Vagina (tissue), 2 donors: Measurements from ENCODE around the gene CNOT2.

Experiments
- CTCF ChIP-seq, 3 experiments: fragments of 450-650 bp in 2 of 3; fragments of 200-600 bp in 1 of 3; sonication (generic) in 1 of 3; IDR thresholded peaks; one replicate each; pipeline ENCODE4 v1.5.1; 2017 to 2019; ENCODE audit warnings: antibody characterized with exemption in 3 of 3, mild to moderate bottlenecking in 2 of 3, moderate library complexity in 2 of 3
- POLR2AphosphoS5 ChIP-seq, 2 donors: sonication (generic); formaldehyde crosslinking; IDR thresholded peaks; one replicate each; pipeline ENCODE4 v1.9.0; 2017; ENCODE audit warnings: antibody characterized with exemption in 2 of 2, mild to moderate bottlenecking in 2 of 2, low read depth in 1 of 2; ENCODE audit not compliant: insufficient read depth in 1 of 2

DNA sequence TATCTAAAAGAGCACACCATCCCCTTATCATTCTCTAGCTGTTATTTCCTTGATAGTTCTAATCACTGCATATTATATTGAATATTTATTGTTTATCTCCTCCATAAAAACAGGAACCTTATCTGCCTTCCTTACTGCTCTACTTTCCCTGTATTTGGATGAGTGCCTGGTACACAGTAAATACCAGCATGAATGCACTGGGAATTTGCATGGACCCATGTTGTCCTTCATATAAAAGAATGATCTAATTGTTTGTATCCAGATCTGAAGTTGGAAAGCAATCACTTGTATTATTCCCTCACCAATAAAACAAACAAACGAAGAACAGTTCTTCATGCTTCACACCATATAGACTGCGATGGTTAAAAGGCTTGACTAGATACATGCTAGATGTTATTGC lies 15.3 kb upstream of the CNOT2 start:
- TF ChIP-seq POLR2AphosphoS5 (IDR thresholded peaks at IDR 0.05; ENCODE audit: insufficient read depth in 1 of 2, low read depth in 1 of 2) = no peak
- TF ChIP-seq CTCF (IDR thresholded peaks at IDR 0.05) = no peak
